ENCODE measurements around the gene LMBR1.
"Not testable (repeated sequence)": the region's sequence is repeated elsewhere in the genome, so short reads cannot be mapped to it uniquely, and the experiment has no call there.

LMBR1 gene

GRCh38 chr7:156892821-156893706 is at the start of gene LMBR1:
TSS of gene LMBR1 (minus strand) at chr7:156893183. CDS start at chr7:156892993, 190 bp downstream.
- H3K27me3 ChIP-seq (ENCODE audit: insufficient read depth, low read depth, severe bottlenecking) = no peaks in the 10 kb centered on the region
- TF ChIP-seq CTCF (IDR thresholded peaks at IDR 0.05; ENCODE audit: low read depth, low read length) = peak; percentile 32; the same call in 1 of the 2 replicates
- no peaks in the 10 kb centered on the region for H3K36me3 ChIP-seq
- H3K27ac ChIP-seq = peak within 1 kb of the TSS; percentile 87
- peak; percentile 92 for DNase-seq
- no peaks in the 10 kb centered on the region for H3K9me3 ChIP-seq (ENCODE audit: severe bottlenecking)
- H3K4me3 ChIP-seq (ENCODE audit: low read depth, low read length) = peak within 1 kb of the TSS; percentile 91

- Histone ChIP-seq H3K27ac (no peak overlapping the region), H3K27me3 (ENCODE audit: insufficient read depth, low read depth, severe bottlenecking) (no peaks in the 10 kb centered on the region), H3K9me3 (ENCODE audit: severe bottlenecking) (no peaks in the 10 kb centered on the region), H3K36me3 (no peaks in the 10 kb centered on the region), H3K4me3 (ENCODE audit: low read depth, low read length) (no peak overlapping the region)
- DNase-seq = no peak
- TF ChIP-seq CTCF (IDR thresholded peaks at IDR 0.05; ENCODE audit: low read depth, low read length) = no peak
Observed at GRCh38 chr7:156942708-156943090, 49.7 kb upstream of the LMBR1 start.

- no peak overlapping the region for H3K4me3 ChIP-seq (ENCODE audit: low read depth, low read length)
- H3K36me3 ChIP-seq = no peaks in the 10 kb centered on the region
- DNase-seq = no peak
- H3K27ac ChIP-seq = no peak overlapping the region
- TF ChIP-seq CTCF (IDR thresholded peaks at IDR 0.05; ENCODE audit: low read depth, low read length) = no peak
- no peaks in the 10 kb centered on the region for H3K27me3 ChIP-seq (ENCODE audit: insufficient read depth, low read depth, severe bottlenecking)
- no peaks in the 10 kb centered on the region for H3K9me3 ChIP-seq (ENCODE audit: severe bottlenecking)
Observed at GRCh38 chr7:156941393-156942182, 48.6 kb upstream of the LMBR1 start.

- no peak for TF ChIP-seq CTCF (IDR thresholded peaks at IDR 0.05; ENCODE audit: low read depth, low read length)
- H3K27ac ChIP-seq = no peak overlapping the region
Observed at GRCh38 chr7:156940421-156941122, 47.6 kb upstream of the LMBR1 start.

GRCh38 chr7:156936766-156937165 is 43.8 kb upstream of the LMBR1 start:
- H3K36me3 ChIP-seq; DNase-seq; H3K4me3 ChIP-seq (ENCODE audit: low read depth, low read length); H3K27ac ChIP-seq; H3K9me3 ChIP-seq (ENCODE audit: severe bottlenecking); H3K27me3 ChIP-seq (ENCODE audit: insufficient read depth, low read depth, severe bottlenecking): not testable (repeated sequence)

More at GRCh38 chr7:156940421-156941122, 47.6 kb upstream of the LMBR1 start:
- no peaks in the 10 kb centered on the region for H3K27me3 ChIP-seq (ENCODE audit: insufficient read depth, low read depth, severe bottlenecking)
- no peak for DNase-seq
- H3K36me3 ChIP-seq = no peaks in the 10 kb centered on the region
- no peak overlapping the region for H3K4me3 ChIP-seq (ENCODE audit: low read depth, low read length)
- H3K9me3 ChIP-seq (ENCODE audit: severe bottlenecking) = no peaks in the 10 kb centered on the region

GRCh38 chr7:156935250-156935649 is 42.3 kb upstream of the LMBR1 start:
- Histone ChIP-seq H3K36me3 (no peaks in the 10 kb centered on the region), H3K27ac (no peak overlapping the region), H3K9me3 (ENCODE audit: severe bottlenecking) (no peaks in the 10 kb centered on the region), H3K27me3 (ENCODE audit: insufficient read depth, low read depth, severe bottlenecking) (no peaks in the 10 kb centered on the region), H3K4me3 (ENCODE audit: low read depth, low read length) (no peak overlapping the region)
- DNase-seq = no peak
- TF ChIP-seq CTCF (IDR thresholded peaks at IDR 0.05; ENCODE audit: low read depth, low read length) = no peak

Data from WERI-Rb-1 (cell line).